Measurements from ENCODE around the gene SLC25A25. TPM values are rescaled to one million over a fixed set of nuclear protein-coding genes. Genes with fewer than 3 reads are reported as not detected.
A peak's percentile ranks its signal among the peaks of the same experiment; 100 is the strongest.
"Not testable (repeated sequence)": the region's sequence is repeated elsewhere in the genome, so short reads cannot be mapped to it uniquely, and the experiment has no call there.

SLC25A25 gene
- 10 to 100 TPM; 17.7 to 17.8 TPM for total RNA-seq
- 19.8 TPM for polyA plus RNA-seq

- Mint-ChIP-seq H3K4me3 (peak within 1 kb of the TSS; percentile 92 to 98 (median 96)), H3K9me3 (no peaks in the 10 kb centered on the region), H3K27me3 (peaks cover 0 to 3% of the 10 kb centered on the region in 2 donors), H3K27ac (peak within 1 kb of the TSS; percentile 75 to 93 (median 91)), H3K4me1 (peaks cover 45 to 58% (median 46%) of the 10 kb centered on the region in 3 donors), H3K36me3 (peaks cover 0 to 20% (median 2%) of the 10 kb centered on the region in 3 donors)
- ChIA-PET CTCF (interaction anchor here (0.9 to 1.9 kb wide), 11 partner anchors 12 to 124 kb away, joined by 3 to 8 read pairs (median 3); partner anchors contain the start of gene EEIG1), POLR2A (interaction anchor here (1.0 to 1.6 kb wide), 7 partner anchors 11 to 616 kb away, joined by 3 to 7 read pairs (median 3); partner anchors contain the start of genes EEIG1, LRSAM1 and RPL12)
- Histone ChIP-seq H3K4me1 (ENCODE audit: insufficient read depth, low read length) (peaks cover 62% of the 10 kb centered on the region), H3K4me3 (ENCODE audit: low read length) (peak within 1 kb of the TSS; percentile 99), H3K27ac (ENCODE audit: low read depth, low read length) (peak within 1 kb of the TSS; percentile 89), H3K36me3 (ENCODE audit: insufficient read depth, low read length) (no peaks in the 10 kb centered on the region), H3K9me3 (ENCODE audit: low read length) (no peaks in the 10 kb centered on the region), H3K27me3 (ENCODE audit: insufficient read depth, low read length, poor library complexity, severe bottlenecking) (no peaks in the 10 kb centered on the region)
- peak; percentile 100 for DNase-seq
Observed at GRCh38 chr9:128067645-128068385, at the start of gene SLC25A25. Gene SLC25A25 (plus strand): TSS chr9:128068232. CDS start chr9:128068320, 88 bp downstream.

DNA sequence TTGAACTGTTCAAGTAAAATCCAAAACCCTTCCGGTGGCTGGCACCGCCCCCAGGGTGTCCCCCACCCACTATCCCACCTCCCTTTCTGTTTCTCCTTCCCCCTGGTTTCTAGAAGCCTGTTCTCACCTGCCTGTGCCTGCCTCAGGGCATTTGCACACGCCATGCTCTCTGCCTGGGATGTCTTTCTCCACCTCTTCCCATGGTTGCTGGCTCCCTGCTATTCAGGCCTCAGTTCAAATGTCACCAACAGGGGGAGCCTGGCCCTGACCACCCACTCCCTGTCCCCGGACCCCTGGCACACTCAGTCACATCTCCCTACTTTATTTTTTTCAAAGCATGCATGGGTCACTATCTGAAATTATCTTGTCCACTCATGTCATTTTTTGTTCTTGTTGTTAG is 47.3 kb upstream of the SLC25A25 start:
- Histone ChIP-seq H3K27me3 (ENCODE audit: insufficient read depth, low read length, poor library complexity, severe bottlenecking) (no peaks in the 10 kb centered on the region), H3K4me3 (ENCODE audit: low read length) (no peak overlapping the region), H3K36me3 (ENCODE audit: insufficient read depth, low read length) (no peaks in the 10 kb centered on the region), H3K9me3 (ENCODE audit: low read length) (no peaks in the 10 kb centered on the region), H3K4me1 (ENCODE audit: insufficient read depth, low read length) (peaks cover 53% of the 10 kb centered on the region), H3K27ac (ENCODE audit: low read depth, low read length) (no peak overlapping the region)
- Mint-ChIP-seq H3K36me3 (no peaks in the 10 kb centered on the region), H3K4me3 (no peak overlapping the region), H3K27me3 (no peaks in the 10 kb centered on the region), H3K4me1 (peaks cover 50 to 66% (median 52%) of the 10 kb centered on the region in 3 donors), H3K27ac (peak overlapping the region; percentile 77 to 98 (median 92)), H3K9me3 (no peaks in the 10 kb centered on the region)
- DNase-seq: no peak
- ChIA-PET POLR2A (interaction anchor here (0.7 to 1.0 kb wide), 2 partner anchors 11 kb away, joined by 3 to 4 read pairs; no protein-coding TSS in a partner anchor), CTCF (interaction anchor here (1.0 to 1.8 kb wide), 4 partner anchors 10 to 65 kb away, joined by 3 to 10 read pairs (median 3); no protein-coding TSS in a partner anchor)

GRCh38 chr9:128021098-128021497 is 46.9 kb upstream of the SLC25A25 start:
- peak overlapping the region; percentile 77 to 98 (median 92) for H3K27ac Mint-ChIP-seq
- H3K4me3 Mint-ChIP-seq: peak overlapping the region in 3 of 7 donors; percentile 37 to 69 (median 69)
- Histone ChIP-seq H3K36me3 (ENCODE audit: insufficient read depth, low read length) (no peaks in the 10 kb centered on the region), H3K9me3 (ENCODE audit: low read length) (no peaks in the 10 kb centered on the region), H3K4me3 (ENCODE audit: low read length) (no peak overlapping the region), H3K4me1 (ENCODE audit: insufficient read depth, low read length) (peaks cover 57% of the 10 kb centered on the region), H3K27ac (ENCODE audit: low read depth, low read length) (no peak overlapping the region), H3K27me3 (ENCODE audit: insufficient read depth, low read length, poor library complexity, severe bottlenecking) (no peaks in the 10 kb centered on the region)
- no peaks in the 10 kb centered on the region for H3K27me3 Mint-ChIP-seq
- ChIA-PET CTCF (interaction anchor here (1.2 to 1.8 kb wide), 3 partner anchors 10 to 65 kb away, joined by 3 to 10 read pairs (median 3); no protein-coding TSS in a partner anchor), POLR2A (interaction anchor here (0.7 kb wide), 1 partner anchor 12 kb away, joined by 4 read pairs; no protein-coding TSS in a partner anchor)
- H3K4me1 Mint-ChIP-seq: peaks cover 54 to 70% (median 56%) of the 10 kb centered on the region in 3 donors
- no peaks in the 10 kb centered on the region for H3K36me3 Mint-ChIP-seq
- no peak for DNase-seq
- H3K9me3 Mint-ChIP-seq: no peaks in the 10 kb centered on the region

DNA sequence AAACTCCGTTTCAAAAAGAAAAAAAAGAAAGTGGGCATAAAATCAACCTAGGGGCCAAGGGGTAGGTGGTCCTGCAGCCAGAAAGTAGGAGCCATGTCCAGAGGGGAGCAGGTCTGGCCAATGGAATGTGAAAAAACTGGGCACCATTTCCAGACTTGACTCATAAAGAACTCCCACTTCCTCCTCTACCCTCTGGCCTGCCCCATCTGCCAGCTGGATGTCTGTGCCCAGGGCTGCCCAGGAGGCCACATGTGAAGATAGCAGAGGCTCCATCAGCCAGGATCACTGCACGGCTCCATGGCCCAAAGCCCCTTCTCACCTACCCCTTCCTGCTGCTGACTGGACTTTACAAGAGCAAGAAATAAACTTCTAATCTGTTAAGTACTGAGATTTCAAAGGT is 45.1 kb upstream of the SLC25A25 start:
- Histone ChIP-seq H3K27me3 (ENCODE audit: insufficient read depth, low read length, poor library complexity, severe bottlenecking) (no peaks in the 10 kb centered on the region), H3K27ac (ENCODE audit: low read depth, low read length) (no peak overlapping the region), H3K36me3 (ENCODE audit: insufficient read depth, low read length) (no peaks in the 10 kb centered on the region), H3K4me1 (ENCODE audit: insufficient read depth, low read length) (peaks cover 74% of the 10 kb centered on the region), H3K9me3 (ENCODE audit: low read length) (no peaks in the 10 kb centered on the region), H3K4me3 (ENCODE audit: low read length) (no peak overlapping the region)
- H3K9me3 Mint-ChIP-seq: no peaks in the 10 kb centered on the region
- H3K4me1 Mint-ChIP-seq: peaks cover 72 to 84% (median 74%) of the 10 kb centered on the region in 3 donors
- H3K27ac Mint-ChIP-seq: peak overlapping the region; percentile 84 to 98 (median 92)
- ChIA-PET CTCF (interaction anchor here (0.9 to 18.2 kb wide), 3 partner anchors 10 to 70 kb away, joined by 4 to 485 read pairs (median 6); no protein-coding TSS in a partner anchor), POLR2A (interaction anchor here (0.6 to 1.4 kb wide), 3 partner anchors 16 to 45 kb away, joined by 3 to 6 read pairs (median 4); no protein-coding TSS in a partner anchor)
- peak overlapping the region; percentile 22 to 67 (median 54) for H3K4me3 Mint-ChIP-seq
- H3K27me3 Mint-ChIP-seq: no peaks in the 10 kb centered on the region
- no peaks in the 10 kb centered on the region for H3K36me3 Mint-ChIP-seq
- DNase-seq: no peak

GRCh38 chr9:128023671-128024070 is 44.4 kb upstream of the SLC25A25 start:
- not testable (repeated sequence) for H3K27ac ChIP-seq (ENCODE audit: low read depth, low read length); H3K36me3 Mint-ChIP-seq; H3K9me3 Mint-ChIP-seq; H3K36me3 ChIP-seq (ENCODE audit: insufficient read depth, low read length); H3K9me3 ChIP-seq (ENCODE audit: low read length); H3K27me3 Mint-ChIP-seq; H3K4me3 ChIP-seq (ENCODE audit: low read length); H3K27me3 ChIP-seq (ENCODE audit: insufficient read depth, low read length, poor library complexity, severe bottlenecking)
- H3K4me1 ChIP-seq (ENCODE audit: insufficient read depth, low read length): peaks cover 77% of the 10 kb centered on the region
- peak overlapping the region; percentile 66 to 98 (median 92) for H3K27ac Mint-ChIP-seq
- H3K4me3 Mint-ChIP-seq: peak overlapping the region; percentile 17 to 63 (median 34)
- POLR2A ChIA-PET: interaction anchor here (0.6 kb wide), 1 partner anchor 46 kb away, joined by 4 read pairs; no protein-coding TSS in a partner anchor
- CTCF ChIA-PET: interaction anchor here (1.4 to 18.2 kb wide), 2 partner anchors 16 to 71 kb away, joined by 3 to 485 read pairs; no protein-coding TSS in a partner anchor
- peak in 1 of 5 donors; percentile 56 for DNase-seq
- peaks cover 80 to 92% (median 82%) of the 10 kb centered on the region in 3 donors for H3K4me1 Mint-ChIP-seq

DNA sequence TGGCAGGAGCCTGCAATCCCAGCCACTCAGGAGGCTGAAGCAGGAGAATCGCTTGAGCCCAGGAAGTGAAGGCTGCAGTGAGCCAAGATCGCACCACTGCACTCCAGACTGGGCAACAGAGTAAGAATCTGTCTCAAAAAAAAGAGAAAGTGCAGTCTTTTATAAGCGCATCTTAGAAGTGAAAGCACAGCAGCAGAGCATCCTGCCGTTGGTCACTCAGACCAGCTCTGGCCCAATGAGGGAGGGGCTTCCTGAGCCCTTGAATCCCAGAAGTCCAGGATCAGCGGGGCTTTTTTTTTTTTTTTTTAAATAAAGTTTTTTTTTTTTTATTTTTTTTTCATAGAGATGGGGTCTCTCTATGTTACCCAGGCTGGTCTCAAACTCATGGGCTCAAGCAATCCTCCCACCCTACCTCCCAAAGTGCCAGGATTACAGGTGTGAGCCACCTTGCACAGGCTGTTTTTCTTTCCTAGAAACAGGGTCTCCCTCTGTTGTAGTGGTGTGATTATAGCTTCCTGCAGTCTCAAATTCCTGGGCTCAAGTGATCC is 43.2 kb upstream of the SLC25A25 start:
- peak overlapping the region; percentile 18 for H3K4me3 ChIP-seq (ENCODE audit: low read length)
- peak overlapping the region; percentile 96 to 99 (median 98) for H3K27ac Mint-ChIP-seq
- H3K27me3 ChIP-seq (ENCODE audit: insufficient read depth, low read length, poor library complexity, severe bottlenecking): no peaks in the 10 kb centered on the region

DNA sequence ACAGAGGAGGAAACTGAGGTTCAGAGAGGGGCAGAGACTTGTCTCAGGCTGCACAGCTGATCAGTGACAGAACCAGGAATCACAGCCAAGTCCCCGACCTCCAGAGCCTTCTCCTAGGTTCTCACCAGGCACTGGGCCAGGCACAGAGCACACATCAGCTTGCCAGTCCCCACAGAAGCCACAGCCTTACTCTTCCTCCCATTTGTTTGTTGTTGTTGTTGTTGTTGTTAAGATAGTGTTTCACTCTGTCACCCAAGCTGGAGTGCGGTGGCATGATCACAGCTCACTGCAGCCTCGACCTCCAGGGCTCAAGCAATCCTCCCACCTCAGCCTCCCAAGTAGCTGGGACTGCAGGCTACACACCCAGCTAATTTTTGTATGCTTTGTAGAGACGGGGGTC is 42.3 kb upstream of the SLC25A25 start:
- Mint-ChIP-seq H3K36me3 (peaks cover 0 to under 1% (median 0%) of the 10 kb centered on the region in 3 donors), H3K4me1 (peaks cover 86 to 96% (median 91%) of the 10 kb centered on the region in 3 donors), H3K27ac (peak overlapping the region; percentile 96 to 99 (median 98)), H3K27me3 (no peaks in the 10 kb centered on the region), H3K9me3 (no peaks in the 10 kb centered on the region), H3K4me3 (peak overlapping the region; percentile 72 to 90 (median 80))
- DNase-seq: peak in 2 of 5 donors; percentile 12 to 55
- no peaks in the 10 kb centered on the region for H3K36me3 ChIP-seq (ENCODE audit: insufficient read depth, low read length)
- H3K4me1 ChIP-seq (ENCODE audit: insufficient read depth, low read length): peaks cover 93% of the 10 kb centered on the region
- peak overlapping the region; percentile 84 for H3K27ac ChIP-seq (ENCODE audit: low read depth, low read length)
- ChIA-PET POLR2A (interaction anchor here (0.7 to 3.4 kb wide), 8 partner anchors 9 to 95 kb away, joined by 3 to 29 read pairs (median 8); partner anchors contain the start of genes EEIG1, NAIF1 and PIP5KL1), CTCF (interaction anchor here (1.2 to 18.2 kb wide), 9 partner anchors 9 to 73 kb away, joined by 3 to 485 read pairs (median 5); partner anchors contain the start of genes EEIG1 and NAIF1)
- no peaks in the 10 kb centered on the region for H3K9me3 ChIP-seq (ENCODE audit: low read length)
- H3K4me3 ChIP-seq (ENCODE audit: low read length): peak overlapping the region; percentile 18
- H3K27me3 ChIP-seq (ENCODE audit: insufficient read depth, low read length, poor library complexity, severe bottlenecking): no peaks in the 10 kb centered on the region

More for the DNA sequence above, 43.2 kb upstream of the SLC25A25 start:
- peak overlapping the region; percentile 62 to 81 (median 77) for H3K4me3 Mint-ChIP-seq
- no peaks in the 10 kb centered on the region for H3K36me3 Mint-ChIP-seq
- peaks cover 88% of the 10 kb centered on the region for H3K4me1 ChIP-seq (ENCODE audit: insufficient read depth, low read length)
- no peaks in the 10 kb centered on the region for H3K9me3 ChIP-seq (ENCODE audit: low read length)
- ChIA-PET POLR2A (interaction anchor here (0.6 to 3.4 kb wide), 6 partner anchors 10 to 81 kb away, joined by 3 to 29 read pairs (median 8); partner anchors contain the start of genes EEIG1 and NAIF1), CTCF (interaction anchor here (1.0 to 18.2 kb wide), 9 partner anchors 8 to 93 kb away, joined by 3 to 485 read pairs (median 4); partner anchors contain the start of genes EEIG1 and NAIF1)
- H3K9me3 Mint-ChIP-seq: no peaks in the 10 kb centered on the region
- H3K27me3 Mint-ChIP-seq: no peaks in the 10 kb centered on the region
- H3K36me3 ChIP-seq (ENCODE audit: insufficient read depth, low read length): no peaks in the 10 kb centered on the region
- DNase-seq: no peak
- peaks cover 84 to 97% (median 88%) of the 10 kb centered on the region in 3 donors for H3K4me1 Mint-ChIP-seq
- no peak overlapping the region for H3K27ac ChIP-seq (ENCODE audit: low read depth, low read length)
